ENCODE measurements around the gene APEX1.

GRCh38 chr14:20468764-20469241 is 13.8 kb downstream of the APEX1 start:
- TF ChIP-seq EZH2 (IDR thresholded peaks at IDR 0.05; ENCODE audit: low read depth, low read length, severe bottlenecking): no peak
- no peak for TF ChIP-seq POLR2A (IDR thresholded peaks at IDR 0.05; ENCODE audit: control extremely low read depth in 1 of 2, low read depth in 2 of 2, low read length in 2 of 2)
- TF ChIP-seq POLR2AphosphoS5 (IDR thresholded peaks at IDR 0.05; ENCODE audit: low read depth, low read length): no peak
- TF ChIP-seq PHF8 (conservative IDR thresholded peaks at IDR 0.05; ENCODE audit: low read depth, low read length): no peak
